IgD-negative memory B cell (primary cell): Measurements from ENCODE around the gene VCX3B. TPM values are rescaled to one million over a fixed set of nuclear protein-coding genes. Genes with fewer than 3 reads are reported as not detected.
"Not testable (repeated sequence)": the region's sequence is repeated elsewhere in the genome, so short reads cannot be mapped to it uniquely, and the experiment has no call there.

ENCODE experiments used
- H3K27ac Mint-ChIP-seq, 3 donors: one replicate each; pipeline ENCODE4 v1.8.0; 2020 to 2022; ENCODE audit warnings: mild to moderate bottlenecking in 3 of 3, mixed read lengths in 3 of 3, moderate library complexity in 1 of 3
- H3K27me3 Mint-ChIP-seq: one replicate; pipeline ENCODE4 v1.8.0; 2021; ENCODE audit warnings: mixed read lengths
- H3K36me3 Mint-ChIP-seq: one replicate; pipeline ENCODE4 v1.8.0; 2020; ENCODE audit warnings: mild to moderate bottlenecking, mixed read lengths
- H3K4me1 Mint-ChIP-seq, 3 donors: one replicate each; pipeline ENCODE4 v1.8.0; 2020 to 2022; ENCODE audit warnings: mixed read lengths in 3 of 3, mild to moderate bottlenecking in 1 of 3
- H3K4me3 Mint-ChIP-seq, 4 donors: one replicate each; pipeline ENCODE4 v1.8.0; 2020 to 2022; ENCODE audit warnings: mild to moderate bottlenecking in 4 of 4, mixed read lengths in 4 of 4, moderate library complexity in 3 of 4
- H3K9me3 Mint-ChIP-seq, 3 donors: one replicate each; pipeline ENCODE4 v1.8.0; 2020 to 2021; ENCODE audit warnings: mixed read lengths in 3 of 3, mild to moderate bottlenecking in 1 of 3
- polyA plus RNA-seq: library from polyadenylated mRNA; unstranded; fragments of 300-500 nt; fragmentation: Illumina TruSeq; gene quantifications from one replicate; pipeline ENCODE4 v1.2.3, GENCODE V29; 2021

VCX3B gene
- polyA plus RNA-seq, 1 donor from 2014 or later: not detected

GRCh38 chrX:8502101-8502500, 37.5 kb downstream of the VCX3B start:
- H3K36me3 Mint-ChIP-seq, H3K4me3 Mint-ChIP-seq, H3K27ac Mint-ChIP-seq, H3K27me3 Mint-ChIP-seq, H3K9me3 Mint-ChIP-seq, H3K4me1 Mint-ChIP-seq: not testable (repeated sequence)

GRCh38 chrX:8504451-8504850, 39.8 kb downstream of the VCX3B start:
- H3K9me3 Mint-ChIP-seq: peaks cover 0 to 2% (median 0%) of the 10 kb centered on the region in 3 donors
- H3K36me3 Mint-ChIP-seq: peaks cover 1% of the 10 kb centered on the region
- no peak overlapping the region for H3K4me3 Mint-ChIP-seq
- no peaks in the 10 kb centered on the region for H3K27me3 Mint-ChIP-seq
- no peaks in the 10 kb centered on the region for H3K4me1 Mint-ChIP-seq
- no peak overlapping the region for H3K27ac Mint-ChIP-seq
